Brain pericyte (primary cell): Measurements from ENCODE around the gene CFAP299.
A peak's percentile ranks its signal among the peaks of the same experiment; 100 is the strongest.

Experiments used
- DNase-seq: peaks from one replicate; pipeline ENCODE4 v3.0.0-alpha.2; 2012; ENCODE audit warnings: low read depth, low spot score

CFAP299 gene

GRCh38 chr4:80922941-80923340 is 587.4 kb downstream of the CFAP299 start:
- DNase-seq: no peak

GRCh38 chr4:80925293-80925692 is 589.8 kb downstream of the CFAP299 start:
- DNase-seq: no peak

- no peak for DNase-seq
These were observed 590.9 kb downstream of the CFAP299 start for GRCh38 chr4:80926446-80926845.

- DNase-seq: no peak
These were observed 591.4 kb downstream of the CFAP299 start for GRCh38 chr4:80926891-80927290.

GRCh38 chr4:80927420-80927819 is 591.9 kb downstream of the CFAP299 start:
- DNase-seq: no peak

- DNase-seq: peak; percentile 59
These were observed 596.1 kb downstream of the CFAP299 start for GRCh38 chr4:80931631-80932081.

GRCh38 chr4:80948141-80948540 is 612.6 kb downstream of the CFAP299 start:
- no peak for DNase-seq

- no peak for DNase-seq
These were observed 613.5 kb downstream of the CFAP299 start for GRCh38 chr4:80948995-80949394.

- DNase-seq: no peak
These were observed 620.9 kb downstream of the CFAP299 start for GRCh38 chr4:80956421-80956820.

GRCh38 chr4:80963051-80963450 is 627.5 kb downstream of the CFAP299 start:
- no peak for DNase-seq

GRCh38 chr4:80967346-80967745 is 631.8 kb downstream of the CFAP299 start:
- no peak for DNase-seq

- DNase-seq: no peak
These were observed 644.7 kb downstream of the CFAP299 start for GRCh38 chr4:80980239-80980638.

- DNase-seq: no peak
These were observed 650.5 kb downstream of the CFAP299 start for GRCh38 chr4:80986011-80986410.

- DNase-seq: peak; percentile 18
These were observed 654.5 kb downstream of the CFAP299 start for GRCh38 chr4:80989921-80990544.

GRCh38 chr4:80990851-80991250 is 655.3 kb downstream of the CFAP299 start:
- DNase-seq: no peak

- DNase-seq: no peak
These were observed 664.4 kb downstream of the CFAP299 start for GRCh38 chr4:80999943-81000342.

- no peak for DNase-seq
These were observed 668.1 kb downstream of the CFAP299 start for GRCh38 chr4:81003597-81004111.

- DNase-seq: no peak
These were observed 671.9 kb downstream of the CFAP299 start for GRCh38 chr4:81007417-81007816.
